Upper lobe of left lung (tissue), 6 donors: ENCODE results near the gene GPR15. TPM values are rescaled to one million over a fixed set of nuclear protein-coding genes. Genes with fewer than 3 reads are reported as not detected.

ENCODE experiments used
- ATAC-seq, 2 donors: fragments of 200-7000 bp; cut with Tn5 transposase; one replicate each; pipeline ENCODE4 v1.9.1; 2022; ENCODE audit warnings: mild to moderate bottlenecking in 2 of 2, moderate library complexity in 2 of 2; ENCODE audit not compliant: low FRiP score in 2 of 2
- DNase-seq, 2 donors: peaks; one replicate each; pipeline ENCODE4 v3.0.0-alpha.2; 2019 to 2020
- H3K27ac ChIP-seq, 4 donors: fragments of 200-600 bp; sonication (generic); one replicate each; pipeline ENCODE4 v1.5.1; 2016 to 2019
- H3K27me3 ChIP-seq, 4 donors: fragments of 200-600 bp; sonication (generic); one replicate each; pipeline ENCODE4 v1.5.1; 2017 to 2019
- H3K36me3 ChIP-seq, 4 donors: fragments of 200-600 bp; sonication (generic); one replicate each; pipeline ENCODE4 v1.5.1; 2016 to 2019
- H3K4me1 ChIP-seq, 4 donors: fragments of 200-600 bp; sonication (generic); one replicate each; pipeline ENCODE4 v1.5.1; 2018 to 2019
- H3K4me3 ChIP-seq, 4 donors: fragments of 200-600 bp; sonication (generic); one replicate each; pipeline ENCODE4 v1.5.1; 2017 to 2019; ENCODE audit warnings: mild to moderate bottlenecking in 2 of 4, moderate library complexity in 1 of 4
- H3K9me3 ChIP-seq, 4 donors: fragments of 200-600 bp; sonication (generic); one replicate each; pipeline ENCODE4 v1.5.1; 2018 to 2019
- EP300 ChIP-seq, 4 donors: sonication (generic); formaldehyde crosslinking; IDR thresholded peaks; one replicate each; pipeline ENCODE4 v1.5.1; 2017; ENCODE audit warnings: antibody characterized with exemption in 4 of 4, control low read depth in 2 of 4
- POLR2A ChIP-seq, 4 donors: fragments of 450-650 bp; IDR thresholded peaks; one replicate each; pipeline ENCODE4 v1.5.1; 2016 to 2017; ENCODE audit warnings: antibody characterized with exemption in 4 of 4, mild to moderate bottlenecking in 2 of 4
- POLR2AphosphoS5 ChIP-seq, 2 donors: sonication (generic); formaldehyde crosslinking; IDR thresholded peaks; one replicate each; pipeline ENCODE4 v1.5.1; 2017; ENCODE audit warnings: antibody characterized with exemption in 2 of 2
- WGBS, 2 donors: methylation state at CpG; one replicate each; pipeline ENCODE4 v1.1.5; 2017 to 2018; 5-methylcytosine and 5-hydroxymethylcytosine counted together
- total RNA-seq, 6 donors: library from RNA; depleted of rRNA in 4 of 6; stranded (reverse); fragments of >200 nt in 4 of 6; gene quantifications; one replicate each; pipeline versions ENCODE4 v1.1.0 to v1.2.1, GENCODE V29; 2016 to 2021
- TF ChIP-seq, protein P1 (sequence below), 6 experiments: fragments of 450-650 bp in 4 of 6; fragments of 200-600 bp in 2 of 6; sonication (generic) in 2 of 6; IDR thresholded peaks; one replicate each; pipeline ENCODE4 v1.5.1; 2016 to 2019; ENCODE audit warnings: antibody characterized with exemption in 6 of 6
- donor health status: DM: no; HTN: no; CAD: no; lungs with moderate emphysema.
- donor health status: DM: no; HTN: yes; CAD: no; lungs with severe emphysema.

The GPR15 gene
- total RNA-seq, 6 donors from 2014 or later: 0.98 to 2.1 (median 1.1) TPM; not detected in 2

GRCh38 chr3:98528474-98529346 is 3.1 kb upstream of the GPR15 start:
- H3K36me3 ChIP-seq: no peaks in the 10 kb centered on the region
- no peak overlapping the region for H3K27ac ChIP-seq
- no peaks in the 10 kb centered on the region for H3K9me3 ChIP-seq
- WGBS, 2 donors: 45 to 53% methylated on average over 4 of the region's 4 CpGs
- ATAC-seq: no peak
- H3K4me3 ChIP-seq: no peak overlapping the region
- no peak for DNase-seq
- TF ChIP-seq POLR2A (IDR thresholded peaks at IDR 0.05): no peak
- TF ChIP-seq, protein P1, sequence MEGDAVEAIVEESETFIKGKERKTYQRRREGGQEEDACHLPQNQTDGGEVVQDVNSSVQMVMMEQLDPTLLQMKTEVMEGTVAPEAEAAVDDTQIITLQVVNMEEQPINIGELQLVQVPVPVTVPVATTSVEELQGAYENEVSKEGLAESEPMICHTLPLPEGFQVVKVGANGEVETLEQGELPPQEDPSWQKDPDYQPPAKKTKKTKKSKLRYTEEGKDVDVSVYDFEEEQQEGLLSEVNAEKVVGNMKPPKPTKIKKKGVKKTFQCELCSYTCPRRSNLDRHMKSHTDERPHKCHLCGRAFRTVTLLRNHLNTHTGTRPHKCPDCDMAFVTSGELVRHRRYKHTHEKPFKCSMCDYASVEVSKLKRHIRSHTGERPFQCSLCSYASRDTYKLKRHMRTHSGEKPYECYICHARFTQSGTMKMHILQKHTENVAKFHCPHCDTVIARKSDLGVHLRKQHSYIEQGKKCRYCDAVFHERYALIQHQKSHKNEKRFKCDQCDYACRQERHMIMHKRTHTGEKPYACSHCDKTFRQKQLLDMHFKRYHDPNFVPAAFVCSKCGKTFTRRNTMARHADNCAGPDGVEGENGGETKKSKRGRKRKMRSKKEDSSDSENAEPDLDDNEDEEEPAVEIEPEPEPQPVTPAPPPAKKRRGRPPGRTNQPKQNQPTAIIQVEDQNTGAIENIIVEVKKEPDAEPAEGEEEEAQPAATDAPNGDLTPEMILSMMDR (IDR thresholded peaks at IDR 0.05): no peak
- TF ChIP-seq POLR2AphosphoS5 (IDR thresholded peaks at IDR 0.05): no peak
- TF ChIP-seq EP300 (IDR thresholded peaks at IDR 0.05): no peak
- no peaks in the 10 kb centered on the region for H3K4me1 ChIP-seq
- no peaks in the 10 kb centered on the region for H3K27me3 ChIP-seq

- H3K27me3 ChIP-seq: no peaks in the 10 kb centered on the region
- no peak overlapping the region for H3K4me3 ChIP-seq
- TF ChIP-seq POLR2A (IDR thresholded peaks at IDR 0.05) (no peak), EP300 (IDR thresholded peaks at IDR 0.05) (no peak), POLR2AphosphoS5 (IDR thresholded peaks at IDR 0.05) (no peak)
- TF ChIP-seq, protein P1 (IDR thresholded peaks at IDR 0.05): no peak
- H3K4me1 ChIP-seq: no peaks in the 10 kb centered on the region
- H3K9me3 ChIP-seq: no peaks in the 10 kb centered on the region
- H3K27ac ChIP-seq: no peak overlapping the region
- 85 to 93% methylated on average over 8 of the region's 8 CpGs for WGBS, 2 donors
- ATAC-seq (no peak), DNase-seq (no peak)
- H3K36me3 ChIP-seq: no peaks in the 10 kb centered on the region
Observed at GRCh38 chr3:98529856-98530459, 1.8 kb upstream of the GPR15 start.

GRCh38 chr3:98530676-98531075 is 1.1 kb upstream of the GPR15 start:
- Histone ChIP-seq H3K27ac (no peak overlapping the region), H3K36me3 (no peaks in the 10 kb centered on the region), H3K4me3 (no peak overlapping the region), H3K4me1 (no peaks in the 10 kb centered on the region), H3K9me3 (no peaks in the 10 kb centered on the region), H3K27me3 (no peaks in the 10 kb centered on the region)
- ATAC-seq (no peak), DNase-seq (no peak)
- no peak for TF ChIP-seq EP300 (IDR thresholded peaks at IDR 0.05)
- no peak for TF ChIP-seq POLR2AphosphoS5 (IDR thresholded peaks at IDR 0.05)
- TF ChIP-seq, protein P1 (IDR thresholded peaks at IDR 0.05): no peak
- no peak for TF ChIP-seq POLR2A (IDR thresholded peaks at IDR 0.05)
- 86 to 93% methylated on average over 2 of the region's 2 CpGs for WGBS, 2 donors

DNA sequence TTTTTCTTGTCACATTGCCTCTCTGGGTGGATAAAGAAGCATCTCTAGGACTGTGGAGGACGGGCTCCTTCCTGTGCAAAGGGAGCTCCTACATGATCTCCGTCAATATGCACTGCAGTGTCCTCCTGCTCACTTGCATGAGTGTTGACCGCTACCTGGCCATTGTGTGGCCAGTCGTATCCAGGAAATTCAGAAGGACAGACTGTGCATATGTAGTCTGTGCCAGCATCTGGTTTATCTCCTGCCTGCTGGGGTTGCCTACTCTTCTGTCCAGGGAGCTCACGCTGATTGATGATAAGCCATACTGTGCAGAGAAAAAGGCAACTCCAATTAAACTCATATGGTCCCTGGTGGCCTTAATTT is 478 bp downstream of the GPR15 start:
- Histone ChIP-seq H3K9me3 (no peaks in the 10 kb centered on the region), H3K4me1 (no peaks in the 10 kb centered on the region), H3K27ac (no peak overlapping the region), H3K27me3 (no peaks in the 10 kb centered on the region), H3K4me3 (no peak overlapping the region), H3K36me3 (no peaks in the 10 kb centered on the region)
- ATAC-seq: peak in 1 of 2 donors; percentile 34
- WGBS, 2 donors: 83% methylated on average over 5 of the region's 5 CpGs
- TF ChIP-seq POLR2AphosphoS5 (IDR thresholded peaks at IDR 0.05): no peak
- TF ChIP-seq EP300 (IDR thresholded peaks at IDR 0.05): no peak
- TF ChIP-seq POLR2A (IDR thresholded peaks at IDR 0.05): no peak
- TF ChIP-seq, protein P1 (IDR thresholded peaks at IDR 0.05): no peak
- DNase-seq: no peak
